Activated naive CD4-positive, alpha-beta T cell treated with Interleukin-2 at 50 U/mL for 16 hours (primary cell): ENCODE measurements around the gene ZDHHC18.
A peak's percentile ranks its signal among the peaks of the same experiment; 100 is the strongest.
"Not testable (repeated sequence)": the region's sequence is repeated elsewhere in the genome, so short reads cannot be mapped to it uniquely, and the experiment has no call there.

Experiments
- DNase-seq: peaks from one replicate; pipeline ENCODE4 v3.0.0-alpha.2; 2020

The ZDHHC18 gene

GRCh38 chr1:26792924-26793323 lies 33.6 kb upstream of the ZDHHC18 start:
- no peak for DNase-seq

GRCh38 chr1:26794391-26794790 lies 32.1 kb upstream of the ZDHHC18 start:
- DNase-seq = no peak

DNA sequence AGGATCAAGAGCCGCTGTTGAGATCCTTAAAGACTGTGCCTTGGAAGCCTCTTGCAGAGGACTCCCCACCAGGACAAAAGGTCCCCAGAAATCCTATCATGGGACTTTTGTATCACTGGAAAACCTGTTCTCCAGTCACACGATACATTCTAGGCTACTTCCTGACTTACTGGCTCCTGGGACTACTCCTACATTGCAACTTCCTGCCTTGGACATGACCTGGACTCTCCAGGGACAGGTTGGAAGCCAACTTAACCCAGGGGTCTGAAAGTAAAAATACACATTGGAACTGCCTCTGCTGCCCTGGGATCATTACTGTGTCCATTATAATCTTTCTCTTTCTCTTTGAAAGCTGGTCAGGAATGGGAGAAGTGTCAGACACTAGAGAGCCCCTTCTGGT lies 28.9 kb upstream of the ZDHHC18 start:
- no peak for DNase-seq

DNA sequence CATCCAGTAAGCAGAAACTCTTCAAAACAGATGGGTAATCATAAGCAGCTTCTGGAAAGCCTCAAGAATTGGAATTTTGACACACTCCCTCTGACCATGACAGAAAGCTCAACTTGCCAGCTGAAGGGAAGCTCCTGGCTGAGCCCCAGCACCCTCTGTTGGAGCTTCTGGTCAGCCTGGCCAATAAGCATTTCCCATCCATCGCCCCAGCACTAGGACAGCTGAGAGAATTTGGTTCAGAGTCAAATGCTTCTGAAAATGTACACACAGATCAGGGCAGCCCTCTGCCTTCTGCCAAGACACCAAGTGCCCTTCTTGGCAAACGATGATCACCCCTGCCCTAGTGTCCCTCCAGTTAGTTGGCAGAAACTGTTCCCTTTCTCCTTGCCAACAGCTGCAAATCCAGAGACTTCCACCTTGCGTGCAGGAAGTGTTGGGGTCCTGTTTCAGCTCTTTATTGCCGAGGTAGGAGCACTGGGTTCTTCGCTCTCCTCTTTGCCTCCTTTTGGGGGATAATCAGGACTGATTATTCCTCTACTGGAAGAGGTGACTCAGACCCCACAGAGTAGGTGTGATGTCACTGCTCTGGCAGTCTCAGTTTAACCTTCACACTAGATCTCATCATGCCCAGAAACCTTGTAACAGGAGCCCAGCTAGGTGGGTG lies 26.9 kb upstream of the ZDHHC18 start:
- DNase-seq = no peak

DNA sequence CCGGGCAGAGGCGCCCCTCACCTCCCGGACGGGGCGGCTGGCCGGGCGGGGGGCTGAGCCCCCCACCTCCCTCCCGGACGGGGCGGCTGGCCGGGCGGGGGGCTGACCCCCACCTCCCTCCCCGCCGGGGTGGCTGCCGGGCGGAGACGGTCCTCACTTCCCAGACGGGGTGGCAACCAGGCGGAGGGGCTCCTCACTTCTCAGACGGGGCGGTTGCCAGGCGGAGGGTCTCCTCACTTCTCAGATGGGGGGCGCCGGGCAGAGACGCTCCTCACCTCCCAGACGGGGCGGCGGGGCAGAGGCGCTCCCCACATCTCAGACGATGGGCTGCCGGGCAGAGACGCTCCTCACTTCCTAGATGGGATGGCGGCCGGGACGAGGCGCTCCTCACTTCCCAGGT lies 22.6 kb upstream of the ZDHHC18 start:
- not testable (repeated sequence) for DNase-seq

GRCh38 chr1:26810105-26810504 lies 16.4 kb upstream of the ZDHHC18 start:
- DNase-seq = peak; percentile 78

- DNase-seq = no peak
Observed at GRCh38 chr1:26811057-26811456, 15.4 kb upstream of the ZDHHC18 start.

GRCh38 chr1:26811708-26812107 lies 14.8 kb upstream of the ZDHHC18 start:
- DNase-seq = no peak

- no peak for DNase-seq
Observed at GRCh38 chr1:26814377-26814776, 12.1 kb upstream of the ZDHHC18 start.

- DNase-seq = no peak
Observed at GRCh38 chr1:26814893-26815292, 11.6 kb upstream of the ZDHHC18 start.

- peak; percentile 25 for DNase-seq
Observed at GRCh38 chr1:26820784-26821269, 5.7 kb upstream of the ZDHHC18 start.

GRCh38 chr1:26822737-26823395 lies 3.6 kb upstream of the ZDHHC18 start:
- no peak for DNase-seq

DNA sequence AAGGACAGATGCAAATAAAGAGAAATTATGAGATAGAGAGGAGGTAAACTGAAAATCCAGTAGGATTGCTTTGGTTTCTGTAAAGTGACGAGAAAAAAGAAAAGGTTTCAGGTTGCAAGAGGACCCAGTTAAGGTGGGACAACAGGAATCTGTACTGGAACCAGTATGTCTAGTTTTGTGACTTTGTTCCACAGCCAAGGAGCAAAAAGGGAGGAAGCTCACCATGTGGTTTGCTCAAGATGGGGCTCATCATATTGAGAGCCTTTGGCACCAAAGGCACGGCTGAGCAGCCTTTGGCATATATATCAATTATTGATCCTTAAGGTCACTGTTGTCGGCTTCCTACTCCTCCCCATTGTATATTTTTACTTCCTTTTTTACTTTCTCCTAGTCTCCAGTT lies 1.8 kb upstream of the ZDHHC18 start:
- no peak for DNase-seq

DNA sequence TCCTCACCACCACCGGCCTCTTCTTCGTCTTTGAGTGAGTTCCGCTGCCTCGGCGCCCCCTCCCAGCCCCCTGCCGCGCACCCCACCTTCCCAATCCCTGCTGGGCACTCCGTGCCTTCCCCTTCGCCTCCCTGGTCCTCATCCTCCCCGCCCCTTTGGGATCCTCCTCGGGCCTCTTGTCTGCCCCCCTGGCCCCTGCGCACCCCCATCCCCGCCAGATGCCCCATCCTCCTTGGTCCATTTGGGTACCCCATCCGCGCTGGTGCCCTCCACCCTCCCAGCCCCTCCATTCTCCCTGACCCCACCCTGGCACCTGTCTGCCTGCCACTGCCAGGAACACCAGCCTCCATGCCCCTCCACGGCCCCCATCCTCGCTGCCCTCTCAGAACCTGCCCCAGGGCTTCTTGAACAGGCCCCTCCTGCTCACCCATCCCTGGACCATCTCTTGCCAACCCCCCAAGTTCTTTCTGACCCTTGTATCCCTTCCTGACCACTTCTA lies 667 bp downstream of the ZDHHC18 start:
- no peak for DNase-seq

DNA sequence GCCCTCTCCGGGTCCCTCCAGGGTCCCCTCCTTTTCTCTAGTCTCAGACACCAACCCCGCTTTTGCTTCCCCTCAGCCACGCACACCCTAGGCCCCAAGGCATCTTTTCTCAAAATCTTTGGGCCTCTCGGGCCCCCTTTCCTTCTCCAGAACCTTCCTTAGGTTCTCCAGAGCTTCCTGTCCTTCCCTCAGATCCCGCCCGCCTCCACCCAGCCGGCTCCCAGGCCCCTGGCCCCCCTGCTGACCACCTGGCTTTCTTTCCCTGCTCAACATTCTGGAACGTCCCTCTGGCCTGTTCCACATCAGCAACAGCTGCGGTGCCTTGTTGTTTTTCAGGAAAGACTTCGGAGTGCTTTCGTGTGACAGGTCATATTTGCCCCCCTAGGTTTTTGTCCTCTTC lies 1.2 kb downstream of the ZDHHC18 start:
- no peak for DNase-seq

DNA sequence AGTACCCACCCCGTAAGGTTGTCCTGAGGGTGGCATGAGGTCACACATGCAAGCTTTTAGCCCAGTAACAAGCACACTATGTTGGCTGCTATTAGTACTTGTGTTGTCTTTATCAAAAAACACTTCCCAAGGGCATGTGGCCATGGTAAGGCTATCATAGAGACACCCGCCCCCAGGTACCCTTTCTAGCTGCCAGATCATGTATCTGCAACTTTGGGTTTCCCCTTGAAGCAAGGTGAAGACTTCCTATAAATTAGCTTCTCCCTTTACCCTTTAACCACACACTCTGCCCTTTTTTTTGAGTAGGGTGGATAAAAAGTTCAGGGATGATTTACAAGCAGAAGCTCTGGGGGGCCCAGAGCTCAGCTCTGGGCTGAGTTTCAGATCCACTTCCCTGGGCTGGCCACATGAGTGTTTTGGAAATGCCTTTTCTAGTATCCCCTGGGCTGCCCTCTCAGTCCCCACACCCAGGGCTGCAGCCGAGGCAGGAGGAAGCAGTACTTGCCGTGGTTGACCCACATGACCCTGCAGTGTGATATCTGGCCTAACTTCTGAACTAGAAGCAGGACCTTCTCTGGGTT lies 2.0 kb downstream of the ZDHHC18 start:
- DNase-seq = peak; percentile 57

GRCh38 chr1:26829184-26829911 lies 2.9 kb downstream of the ZDHHC18 start:
- no peak for DNase-seq

DNA sequence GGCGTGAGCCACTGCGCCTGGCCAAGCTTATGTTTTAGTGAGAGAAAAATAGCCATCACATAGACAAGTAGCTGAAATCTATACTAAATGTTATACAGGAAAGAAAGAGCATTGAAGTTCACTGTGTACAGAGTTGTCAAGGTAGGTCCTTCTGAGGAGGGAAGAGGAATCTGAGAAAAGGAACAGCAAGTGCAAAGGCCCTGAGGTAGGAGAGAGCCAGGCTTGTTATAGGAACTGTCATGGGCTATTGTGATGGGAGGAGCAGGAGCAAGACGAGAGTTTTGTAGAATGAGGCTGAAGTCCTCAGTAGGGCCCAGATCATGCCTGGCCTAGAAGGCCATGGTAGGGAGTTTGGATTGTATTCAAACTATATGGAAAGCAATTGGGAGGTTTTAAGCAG lies 4.6 kb downstream of the ZDHHC18 start:
- no peak for DNase-seq

DNA sequence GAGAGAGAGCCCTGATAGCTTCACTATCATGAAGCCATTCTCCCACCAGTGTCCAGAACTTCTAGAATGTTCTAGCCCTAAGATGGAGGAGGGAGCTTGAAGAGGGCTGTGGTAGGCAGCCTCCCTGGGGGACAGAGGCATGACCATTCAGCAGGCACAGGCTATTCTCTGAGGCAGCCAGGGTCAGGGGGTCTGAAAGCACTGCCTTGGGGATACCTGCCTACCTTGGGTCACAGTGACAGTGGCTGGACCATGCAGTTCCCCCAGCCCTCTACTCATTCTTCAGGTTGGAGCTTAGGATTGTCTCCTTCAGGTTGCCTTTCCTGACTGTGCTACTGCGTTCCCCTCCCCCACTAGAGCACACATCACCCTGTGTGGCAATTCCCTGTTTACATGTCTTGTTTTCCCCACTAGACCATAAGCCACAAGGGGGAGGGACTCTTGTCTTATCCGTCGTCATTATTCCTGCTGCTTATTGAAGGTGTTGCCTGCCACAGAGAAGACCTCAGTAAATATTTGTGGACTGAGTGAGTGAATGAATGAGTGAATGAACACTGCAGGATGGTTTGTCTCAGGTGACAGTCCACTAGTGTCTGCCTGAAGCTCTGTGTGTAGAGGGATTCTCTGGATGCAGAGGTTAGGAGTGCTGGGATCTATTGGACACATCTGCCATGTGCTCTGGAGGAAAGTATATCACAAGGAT lies 5.2 kb downstream of the ZDHHC18 start:
- DNase-seq = no peak

GRCh38 chr1:26832249-26832960 lies 5.9 kb downstream of the ZDHHC18 start:
- DNase-seq = no peak

GRCh38 chr1:26833432-26834405 lies 7.2 kb downstream of the ZDHHC18 start:
- peak; percentile 85 for DNase-seq
